Neural cell (in vitro differentiated cells): ENCODE data around the gene HRH2.

Experiments
- RAD21 ChIP-seq: fragments of 450-650 bp; conservative IDR thresholded peaks from 2 replicates; pipeline ENCODE4 v1.6.1; 2014; ENCODE audit warnings: antibody characterized with exemption, mild to moderate bottlenecking, moderate library complexity
- TF ChIP-seq, protein P1 (sequence below): fragments of 450-650 bp; IDR thresholded peaks from 2 replicates; pipeline ENCODE4 v1.5.1; 2014; ENCODE audit warnings: antibody characterized with exemption, mild to moderate bottlenecking, moderate library complexity; ENCODE audit not compliant: poor library complexity, severe bottlenecking

DNA sequence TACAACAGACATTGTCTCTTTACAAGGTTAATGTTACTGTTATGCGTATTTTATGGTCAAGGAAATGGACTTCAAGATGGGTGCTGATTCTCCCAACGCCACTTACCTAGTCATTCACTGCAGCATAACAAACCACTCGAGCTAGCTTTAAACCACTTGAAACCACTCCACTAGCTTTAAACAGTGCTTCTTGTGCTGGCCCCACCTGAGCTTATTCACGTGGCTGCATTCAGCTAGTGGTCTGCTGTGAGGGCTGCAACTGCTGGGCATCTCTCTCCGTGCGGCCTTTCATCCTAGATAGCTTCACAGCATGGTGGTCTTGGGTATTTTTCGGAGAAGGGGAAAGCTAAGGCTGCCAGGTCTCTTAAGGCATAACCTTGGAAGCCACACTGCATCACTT lies 3.5 kb upstream of the HRH2 start:
- no peak for TF ChIP-seq RAD21
- TF ChIP-seq, protein P1, sequence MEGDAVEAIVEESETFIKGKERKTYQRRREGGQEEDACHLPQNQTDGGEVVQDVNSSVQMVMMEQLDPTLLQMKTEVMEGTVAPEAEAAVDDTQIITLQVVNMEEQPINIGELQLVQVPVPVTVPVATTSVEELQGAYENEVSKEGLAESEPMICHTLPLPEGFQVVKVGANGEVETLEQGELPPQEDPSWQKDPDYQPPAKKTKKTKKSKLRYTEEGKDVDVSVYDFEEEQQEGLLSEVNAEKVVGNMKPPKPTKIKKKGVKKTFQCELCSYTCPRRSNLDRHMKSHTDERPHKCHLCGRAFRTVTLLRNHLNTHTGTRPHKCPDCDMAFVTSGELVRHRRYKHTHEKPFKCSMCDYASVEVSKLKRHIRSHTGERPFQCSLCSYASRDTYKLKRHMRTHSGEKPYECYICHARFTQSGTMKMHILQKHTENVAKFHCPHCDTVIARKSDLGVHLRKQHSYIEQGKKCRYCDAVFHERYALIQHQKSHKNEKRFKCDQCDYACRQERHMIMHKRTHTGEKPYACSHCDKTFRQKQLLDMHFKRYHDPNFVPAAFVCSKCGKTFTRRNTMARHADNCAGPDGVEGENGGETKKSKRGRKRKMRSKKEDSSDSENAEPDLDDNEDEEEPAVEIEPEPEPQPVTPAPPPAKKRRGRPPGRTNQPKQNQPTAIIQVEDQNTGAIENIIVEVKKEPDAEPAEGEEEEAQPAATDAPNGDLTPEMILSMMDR, result no peak
